IPS-NIHi7 (cell line): Measurements from ENCODE around the gene EVPL.

Experiments
- DNase-seq: peaks from one replicate; pipeline ENCODE4 v3.0.0; 2012; ENCODE audit warnings: mixed read lengths; ENCODE audit errors: extremely low spot score

EVPL gene

GRCh38 chr17:75959839-75960511 is 67.1 kb downstream of the EVPL start:
- DNase-seq, result no peak

- peak; percentile 46 for DNase-seq
These were observed 67.9 kb downstream of the EVPL start for GRCh38 chr17:75959051-75959838.
